MCF 10A (cell line): ENCODE data around the gene CLEC4G. TPM values are rescaled to one million over a fixed set of nuclear protein-coding genes. Genes with fewer than 3 reads are reported as not detected.
A peak's percentile ranks its signal among the peaks of the same experiment; 100 is the strongest.

Experiments used
- BruUV-seq: library from RNA; stranded (reverse); fragments of 400-500 nt; replicated peaks from 2 replicates; lab custom pipeline; 2021; lab: Mats Ljungman, UMichigan
- CTCF ChIA-PET: fragments of 300-600 bp; sonication (Branson Sonifier 250); formaldehyde crosslinking; extraction: SDS; loops from one replicate; lab custom pipeline; 2021; ENCODE audit warnings: antibody characterized with exemption, inconsistent platforms; lab: Yijun Ruan, JAX
- POLR2A ChIA-PET: fragments of 300-600, 350-650 bp; sonication (Branson Sonifier 250); formaldehyde crosslinking; extraction: SDS; loops from one replicate; lab custom pipeline; 2020; ENCODE audit warnings: antibody characterized with exemption, inconsistent platforms; lab: Yijun Ruan, JAX
- DNase-seq: peaks from one replicate; pipeline ENCODE4 v3.0.0-alpha.2; 2018; ENCODE audit not compliant: unreplicated experiment
- H3K27ac Mint-ChIP-seq: one replicate; pipeline ENCODE4 v1.8.0; 2022; ENCODE audit warnings: mild to moderate bottlenecking, low read depth, mixed read lengths; ENCODE audit not compliant: unreplicated experiment
- H3K27me3 Mint-ChIP-seq: one replicate; pipeline ENCODE4 v1.8.0; 2022; ENCODE audit warnings: mixed read lengths; ENCODE audit not compliant: insufficient read depth, unreplicated experiment
- H3K36me3 Mint-ChIP-seq: one replicate; pipeline ENCODE4 v1.8.0; 2022; ENCODE audit warnings: mild to moderate bottlenecking, moderate library complexity, mixed read lengths; ENCODE audit not compliant: insufficient read depth, unreplicated experiment
- H3K4me1 Mint-ChIP-seq: one replicate; pipeline ENCODE4 v1.8.0; 2022; ENCODE audit warnings: mixed read lengths; ENCODE audit not compliant: insufficient read depth, unreplicated experiment
- H3K4me3 Mint-ChIP-seq: one replicate; pipeline ENCODE4 v1.8.0; 2022; ENCODE audit warnings: mild to moderate bottlenecking, moderate library complexity, mixed read lengths; ENCODE audit not compliant: unreplicated experiment
- H3K9me3 Mint-ChIP-seq: one replicate; pipeline ENCODE4 v1.8.0; 2022; ENCODE audit warnings: mixed read lengths; ENCODE audit not compliant: unreplicated experiment
- CTCF ChIP-seq: fragments of 200-600 bp; IDR thresholded peaks from one replicate; pipeline ENCODE4 v1.8.0; 2022; ENCODE audit warnings: antibody characterized with exemption, mild to moderate bottlenecking; ENCODE audit not compliant: unreplicated experiment
- intact Hi-C: fragments of 100-400 bp; cut with micrococcal nuclease; formaldehyde crosslinking; loops from 2 replicates; pipeline ENCODE4 v1.14.1; 2022
- total RNA-seq: library from RNA; stranded (reverse); gene quantifications from 2 replicates; pipeline ENCODE4 v1.2.3, GENCODE V29; 2022

CLEC4G gene
- total RNA-seq, 1 experiment from 2014 or later: not detected

- POLR2A ChIA-PET: interaction anchor here (0.5 kb wide), 1 partner anchor 130 kb away, joined by 3 read pairs; no protein-coding TSS in a partner anchor
- CTCF ChIA-PET: interaction anchor here (0.6 to 0.7 kb wide), 2 partner anchors 68 to 151 kb away, joined by 3 to 4 read pairs; partner anchors contain the start of gene PCP2
- no peaks in the 10 kb centered on the region for H3K9me3 Mint-ChIP-seq
- peaks cover 6% of the 10 kb centered on the region for H3K36me3 Mint-ChIP-seq
- DNase-seq: no peak
- intact Hi-C loops: no loop called here
- H3K4me3 Mint-ChIP-seq: no peak overlapping the region
- no peak for TF ChIP-seq CTCF
- H3K4me1 Mint-ChIP-seq: peaks cover 10% of the 10 kb centered on the region
- peaks cover 62% of the 10 kb centered on the region for H3K27me3 Mint-ChIP-seq
- H3K27ac Mint-ChIP-seq: no peak overlapping the region
- BruUV-seq: no TSS peak
Measured at GRCh38 chr19:7701049-7701653, 30.8 kb downstream of the CLEC4G start.

DNA sequence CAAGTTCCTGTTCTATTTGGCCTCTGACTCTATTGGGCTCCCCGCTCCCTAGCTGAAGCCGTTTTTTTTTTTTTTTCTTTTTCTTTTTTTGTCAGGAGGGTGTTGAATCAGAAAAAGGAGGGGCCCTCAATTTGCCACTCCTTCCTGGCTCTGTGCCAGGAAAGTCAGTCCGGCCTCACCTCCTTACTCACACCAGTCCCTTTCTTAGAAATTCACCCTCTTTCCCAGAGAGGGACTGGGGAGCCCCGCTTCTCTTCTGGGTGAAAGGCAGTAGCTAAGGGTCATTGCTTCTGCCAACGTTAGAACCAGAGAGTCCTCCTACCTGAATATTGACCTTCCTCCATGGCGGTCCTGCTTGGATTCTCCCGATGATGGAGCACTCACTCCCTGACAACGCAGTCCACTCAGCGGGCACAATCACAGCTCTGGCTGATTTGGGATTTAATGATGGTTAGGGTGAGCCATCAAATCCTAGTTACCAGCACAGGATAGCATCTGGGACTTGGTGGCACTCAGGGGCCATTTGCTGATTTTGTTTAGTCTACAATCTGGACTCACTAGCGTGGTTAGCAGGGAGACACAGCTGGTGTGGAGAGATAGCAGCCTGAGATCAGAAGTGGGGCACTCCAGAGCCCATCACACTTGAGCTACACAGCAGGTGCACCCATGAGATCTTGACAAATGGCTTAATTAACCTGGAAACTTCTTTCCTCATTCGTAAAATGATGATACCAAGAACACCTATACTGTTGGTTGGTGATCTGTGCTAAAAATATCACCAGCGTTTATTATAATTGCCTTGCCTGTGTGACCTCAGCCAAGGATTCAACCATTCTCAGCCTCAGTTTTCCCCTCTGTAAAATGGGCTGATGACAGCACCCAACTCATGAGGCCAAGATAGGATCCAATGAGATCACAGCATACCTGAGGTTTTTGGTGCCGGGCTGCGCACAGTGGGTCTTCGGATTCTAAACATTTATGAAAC, 32.2 kb downstream of the CLEC4G start:
- peaks cover 6% of the 10 kb centered on the region for H3K36me3 Mint-ChIP-seq
- no peak overlapping the region for H3K4me3 Mint-ChIP-seq
- no TSS peak for BruUV-seq
- peaks cover 10% of the 10 kb centered on the region for H3K4me1 Mint-ChIP-seq
- H3K9me3 Mint-ChIP-seq: no peaks in the 10 kb centered on the region
- peaks cover 63% of the 10 kb centered on the region for H3K27me3 Mint-ChIP-seq
- H3K27ac Mint-ChIP-seq: no peak overlapping the region
- POLR2A ChIA-PET: interaction anchor here (0.6 kb wide), 1 partner anchor 102 kb away, joined by 3 read pairs; no protein-coding TSS in a partner anchor
- intact Hi-C loops: no loop called here
- TF ChIP-seq CTCF: no peak
- CTCF ChIA-PET: interaction anchor here (0.7 to 1.2 kb wide), 2 partner anchors 22 to 158 kb away, joined by 3 to 4 read pairs; no protein-coding TSS in a partner anchor
- peak; percentile 21 for DNase-seq

DNA sequence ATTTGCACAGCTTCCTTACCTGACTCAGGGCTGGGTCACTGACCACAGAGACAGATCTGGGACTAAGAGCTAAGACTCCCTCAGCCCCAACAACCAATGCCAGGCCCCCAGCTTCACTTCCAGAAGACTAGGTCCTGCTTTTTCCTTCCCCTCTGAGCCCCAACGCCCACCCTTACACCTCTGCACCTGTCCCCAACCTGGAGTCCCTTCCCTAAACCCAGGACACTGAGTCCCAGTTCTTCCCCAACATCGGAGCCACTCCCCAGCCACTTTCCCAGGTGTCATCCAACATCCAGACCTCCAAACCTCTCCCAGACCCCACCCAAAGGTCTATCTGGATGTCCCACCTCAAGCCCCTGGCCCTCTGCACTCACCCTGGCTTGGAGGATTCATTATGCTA, 32.9 kb downstream of the CLEC4G start:
- Mint-ChIP-seq H3K4me1 (peaks cover 10% of the 10 kb centered on the region), H3K9me3 (no peaks in the 10 kb centered on the region), H3K27ac (no peak overlapping the region), H3K4me3 (no peak overlapping the region), H3K36me3 (peaks cover 6% of the 10 kb centered on the region), H3K27me3 (peaks cover 59% of the 10 kb centered on the region)
- ChIA-PET CTCF (interaction anchor here (0.6 to 2.2 kb wide), 4 partner anchors 18 to 158 kb away, joined by 3 to 8 read pairs (median 4); partner anchors contain the start of gene TRAPPC5), POLR2A (interaction anchor here (0.6 kb wide), 1 partner anchor 102 kb away, joined by 3 read pairs; no protein-coding TSS in a partner anchor)
- intact Hi-C loops: no loop called here
- no peak for TF ChIP-seq CTCF
- no TSS peak for BruUV-seq
- DNase-seq: no peak
